Transverse colon (tissue), 3 donors: Measurements from ENCODE around the gene PLA2G15.

Source experiments
- EP300 ChIP-seq: sonication (generic); formaldehyde crosslinking; IDR thresholded peaks from one replicate; pipeline ENCODE4 v1.6.1; 2017; ENCODE audit warnings: antibody characterized with exemption, low read depth
- POLR2A ChIP-seq: fragments of 450-650 bp; IDR thresholded peaks from one replicate; pipeline ENCODE4 v1.6.1; 2016; ENCODE audit warnings: antibody characterized with exemption, mild to moderate bottlenecking, moderate library complexity
- TF ChIP-seq, protein P1 (sequence below), 5 experiments: fragments of 200-600 bp in 3 of 5; fragments of 450-650 bp in 2 of 5; sonication (generic) in 3 of 5; IDR thresholded peaks; 1 replicate in 2 of 5; 2 replicates in 3 of 5; pipeline ENCODE4 v1.5.1; 2016 to 2017; ENCODE audit warnings: antibody characterized with exemption in 5 of 5, inconsistent platforms in 3 of 5, mild to moderate bottlenecking in 2 of 5, moderate library complexity in 1 of 5

- TF ChIP-seq POLR2A: no peak
- TF ChIP-seq, protein P1, sequence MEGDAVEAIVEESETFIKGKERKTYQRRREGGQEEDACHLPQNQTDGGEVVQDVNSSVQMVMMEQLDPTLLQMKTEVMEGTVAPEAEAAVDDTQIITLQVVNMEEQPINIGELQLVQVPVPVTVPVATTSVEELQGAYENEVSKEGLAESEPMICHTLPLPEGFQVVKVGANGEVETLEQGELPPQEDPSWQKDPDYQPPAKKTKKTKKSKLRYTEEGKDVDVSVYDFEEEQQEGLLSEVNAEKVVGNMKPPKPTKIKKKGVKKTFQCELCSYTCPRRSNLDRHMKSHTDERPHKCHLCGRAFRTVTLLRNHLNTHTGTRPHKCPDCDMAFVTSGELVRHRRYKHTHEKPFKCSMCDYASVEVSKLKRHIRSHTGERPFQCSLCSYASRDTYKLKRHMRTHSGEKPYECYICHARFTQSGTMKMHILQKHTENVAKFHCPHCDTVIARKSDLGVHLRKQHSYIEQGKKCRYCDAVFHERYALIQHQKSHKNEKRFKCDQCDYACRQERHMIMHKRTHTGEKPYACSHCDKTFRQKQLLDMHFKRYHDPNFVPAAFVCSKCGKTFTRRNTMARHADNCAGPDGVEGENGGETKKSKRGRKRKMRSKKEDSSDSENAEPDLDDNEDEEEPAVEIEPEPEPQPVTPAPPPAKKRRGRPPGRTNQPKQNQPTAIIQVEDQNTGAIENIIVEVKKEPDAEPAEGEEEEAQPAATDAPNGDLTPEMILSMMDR (IDR thresholded peaks at IDR 0.05): no peak
- TF ChIP-seq EP300: no peak
Observed at GRCh38 chr16:68200088-68200783, 44.9 kb upstream of the PLA2G15 start.
